Body of pancreas (tissue), 4 donors: ENCODE results near the gene RNF186.

ENCODE experiments used
- CTCF ChIP-seq, 7 experiments: fragments of 450-650 bp in 4 of 7; fragments of 200-600 bp in 3 of 7; sonication (generic) in 3 of 7; IDR thresholded peaks; one replicate each; pipeline ENCODE4 v1.5.1; 2016 to 2019; ENCODE audit warnings: antibody characterized with exemption in 7 of 7
- POLR2A ChIP-seq, 3 donors: fragments of 450-650 bp; IDR thresholded peaks; one replicate each; pipeline ENCODE4 v1.6.1; 2016; ENCODE audit warnings: antibody characterized with exemption in 3 of 3, mild to moderate bottlenecking in 2 of 3

DNA sequence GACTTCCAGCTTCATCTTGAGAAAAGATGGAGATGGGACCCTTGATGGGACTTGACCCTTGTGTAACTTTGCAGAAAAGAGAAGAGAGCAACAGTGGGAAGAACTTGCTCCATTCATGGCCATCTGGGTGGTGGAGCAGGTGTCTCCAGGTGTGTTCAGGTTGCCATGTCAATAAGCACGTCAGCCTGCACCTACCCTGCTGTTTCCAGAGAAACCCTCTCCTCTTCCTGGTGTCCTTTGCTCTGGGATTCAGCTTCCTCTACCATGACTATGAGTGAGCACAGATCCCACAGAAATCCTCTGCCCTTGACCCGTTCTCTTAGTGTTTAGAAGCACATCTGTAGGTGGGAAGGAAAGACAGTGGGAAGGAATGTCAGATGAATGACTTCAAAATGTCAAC, 45.3 kb upstream of the RNF186 start:
- no peak for TF ChIP-seq CTCF (IDR thresholded peaks at IDR 0.05)
- TF ChIP-seq POLR2A (IDR thresholded peaks at IDR 0.05): no peak
